Esophagus squamous epithelium (tissue), 5 donors: Measurements from ENCODE around the gene RASIP1. TPM values are rescaled to one million over a fixed set of nuclear protein-coding genes. Genes with fewer than 3 reads are reported as not detected.
A peak's percentile ranks its signal among the peaks of the same experiment; 100 is the strongest.

Source experiments
- DNase-seq: peaks from one replicate; lab custom pipeline; 2025; lab: John Stamatoyannopoulos, UW
- H3K27ac ChIP-seq, 4 donors: fragments of 200-600 bp; sonication (generic); one replicate each; pipeline ENCODE4 v1.5.1; 2016 to 2019; ENCODE audit warnings: mild to moderate bottlenecking in 1 of 4
- H3K27me3 ChIP-seq, 4 donors: fragments of 200-600 bp; sonication (generic); 1 replicate in 3 of 4; 2 replicates in 1 of 4; pipeline versions ENCODE4 v1.5.1 to v1.6.0; 2017 to 2021; ENCODE audit warnings: antibody characterized with exemption in 1 of 4
- H3K36me3 ChIP-seq, 3 donors: fragments of 200-600 bp; sonication (generic); one replicate each; pipeline ENCODE4 v1.5.1; 2016 to 2019
- H3K4me1 ChIP-seq, 3 donors: fragments of 200-600 bp; sonication (generic); one replicate each; pipeline ENCODE4 v1.5.1; 2017 to 2019
- H3K4me3 ChIP-seq, 4 donors: fragments of 200-600 bp; sonication (generic); 1 replicate in 3 of 4; 2 replicates in 1 of 4; pipeline ENCODE4 v1.5.1; 2016 to 2019; ENCODE audit warnings: mild to moderate bottlenecking in 2 of 4, moderate library complexity in 1 of 4
- H3K9me3 ChIP-seq, 3 donors: fragments of 200-600 bp; sonication (generic); one replicate each; pipeline ENCODE4 v1.5.1; 2016 to 2019
- CTCF ChIP-seq, 6 experiments: fragments of 450-650 bp in 4 of 6; fragments of 200-600 bp in 2 of 6; sonication (generic) in 2 of 6; IDR thresholded peaks; one replicate each; pipeline ENCODE4 v1.5.1; 2016 to 2019; ENCODE audit warnings: antibody characterized with exemption in 6 of 6, mild to moderate bottlenecking in 4 of 6, moderate library complexity in 4 of 6
- POLR2A ChIP-seq, 4 donors: fragments of 450-650 bp; IDR thresholded peaks; one replicate each; pipeline ENCODE4 v1.6.1; 2017; ENCODE audit warnings: antibody characterized with exemption in 4 of 4, mild to moderate bottlenecking in 4 of 4, moderate library complexity in 3 of 4
- WGBS, 2 donors: methylation state at CpG; one replicate each; pipeline ENCODE4 v1.1.5; 2018; 5-methylcytosine and 5-hydroxymethylcytosine counted together
- intact Hi-C: fragments of 100-400 bp; cut with DNase I; formaldehyde crosslinking; loops from one replicate; pipeline ENCODE4 v1.15.0; 2022
- total RNA-seq, 4 donors: library from RNA; depleted of rRNA; stranded (reverse); fragments of >200 nt; gene quantifications; one replicate each; pipeline ENCODE4 v1.1.0, GENCODE V29; 2016
- donor health status: DM: yes; HTN: yes; CAD: no.

Gene RASIP1
- total RNA-seq, 4 donors from 2014 or later, result 4.0 to 9.6 (median 6.5) TPM

GRCh38 chr19:48779636-48780035, 39.2 kb upstream of the RASIP1 start:
- TF ChIP-seq CTCF (IDR thresholded peaks at IDR 0.05) (no peak), POLR2A (IDR thresholded peaks at IDR 0.05) (no peak)
- Histone ChIP-seq H3K9me3 (no peaks in the 10 kb centered on the region), H3K4me3 (no peak overlapping the region), H3K36me3 (no peaks in the 10 kb centered on the region), H3K4me1 (peaks cover 5 to 26% (median 7%) of the 10 kb centered on the region in 3 donors), H3K27me3 (no peaks in the 10 kb centered on the region), H3K27ac (no peak overlapping the region)
- 50 to 85% methylated on average over 1 of the region's 1 CpG for WGBS, 2 donors
- no peak for DNase-seq
- intact Hi-C loops, result loop anchor here (10.0 kb wide), 1 partner anchor 125 kb away; no protein-coding TSS in a partner anchor

GRCh38 chr19:48777720-48778119, 37.3 kb upstream of the RASIP1 start:
- TF ChIP-seq POLR2A (IDR thresholded peaks at IDR 0.05) (no peak), CTCF (IDR thresholded peaks at IDR 0.05) (no peak)
- no peak overlapping the region for H3K27ac ChIP-seq
- WGBS, 2 donors, result 87 to 91% methylated on average over 7 to 10 of the region's 12 CpGs
- H3K4me1 ChIP-seq, result peaks cover 5 to 30% (median 7%) of the 10 kb centered on the region in 3 donors
- no peaks in the 10 kb centered on the region for H3K27me3 ChIP-seq
- H3K4me3 ChIP-seq, result no peak overlapping the region
- no peak for DNase-seq
- no peaks in the 10 kb centered on the region for H3K36me3 ChIP-seq
- H3K9me3 ChIP-seq, result no peaks in the 10 kb centered on the region
- intact Hi-C loops, result loop anchor here (10.0 kb wide), 1 partner anchor 123 kb away; no protein-coding TSS in a partner anchor

- no peak overlapping the region for H3K4me3 ChIP-seq
- no peak overlapping the region for H3K27ac ChIP-seq
- H3K36me3 ChIP-seq, result no peaks in the 10 kb centered on the region
- H3K4me1 ChIP-seq, result peaks cover 5 to 24% (median 7%) of the 10 kb centered on the region in 3 donors
- no peaks in the 10 kb centered on the region for H3K27me3 ChIP-seq
- H3K9me3 ChIP-seq, result no peaks in the 10 kb centered on the region
- TF ChIP-seq POLR2A (IDR thresholded peaks at IDR 0.05), result no peak
- TF ChIP-seq CTCF (IDR thresholded peaks at IDR 0.05), result no peak
- intact Hi-C loops, result loop anchor here (10.0 kb wide), 1 partner anchor 122 kb away; no protein-coding TSS in a partner anchor
- WGBS, 2 donors, result 89% methylated on average over 3 of the region's 5 CpGs; no CpG with 5 or more reads in 1 of the 2 donors
- no peak for DNase-seq
Observed at GRCh38 chr19:48777139-48777538, 36.7 kb upstream of the RASIP1 start.

- no peak overlapping the region for H3K27ac ChIP-seq
- no peak overlapping the region for H3K4me3 ChIP-seq
- H3K4me1 ChIP-seq, result peaks cover 3 to 31% (median 3%) of the 10 kb centered on the region in 3 donors
- WGBS, 2 donors, result 72 to 87% methylated on average over 13 of the region's 13 CpGs
- H3K27me3 ChIP-seq, result no peaks in the 10 kb centered on the region
- no peak for DNase-seq
- intact Hi-C loops, result loop anchor here (10.0 kb wide), 1 partner anchor 118 kb away; no protein-coding TSS in a partner anchor
- H3K36me3 ChIP-seq, result no peaks in the 10 kb centered on the region
- no peaks in the 10 kb centered on the region for H3K9me3 ChIP-seq
- TF ChIP-seq POLR2A (IDR thresholded peaks at IDR 0.05) (no peak), CTCF (IDR thresholded peaks at IDR 0.05) (no peak)
Observed at GRCh38 chr19:48772503-48772953, 32.1 kb upstream of the RASIP1 start.

- 44 to 55% methylated on average over 19 to 20 of the region's 20 CpGs for WGBS, 2 donors
- no peak for TF ChIP-seq POLR2A (IDR thresholded peaks at IDR 0.05)
- no peak for TF ChIP-seq CTCF (IDR thresholded peaks at IDR 0.05)
- Histone ChIP-seq H3K9me3 (no peaks in the 10 kb centered on the region), H3K27me3 (no peaks in the 10 kb centered on the region), H3K36me3 (no peaks in the 10 kb centered on the region), H3K27ac (peak overlapping the region; percentile 80 to 92 (median 87)), H3K4me1 (peaks cover 3 to 31% (median 3%) of the 10 kb centered on the region in 3 donors), H3K4me3 (peak overlapping the region in 1 of 4 donors; percentile 11)
- intact Hi-C loops, result loop anchor here (10.0 kb wide), 1 partner anchor 116 kb away; no protein-coding TSS in a partner anchor
- no peak for DNase-seq
Observed at GRCh38 chr19:48770734-48771472, 30.5 kb upstream of the RASIP1 start.
